HG02938 (cell line): ENCODE results near the gene RAB10.
"Not testable (repeated sequence)": the region's sequence is repeated elsewhere in the genome, so short reads cannot be mapped to it uniquely, and the experiment has no call there.

Experiments
- ATAC-seq: cut with Tn5 transposase; IDR thresholded peaks from one replicate; pipeline ENCODE4 v1.9.1; 2021; ENCODE audit warnings: mild to moderate bottlenecking, moderate library complexity; ENCODE audit not compliant: unreplicated experiment

Gene RAB10

GRCh38 chr2:26054598-26055348 lies 20.9 kb downstream of the RAB10 start:
- ATAC-seq: no peak

GRCh38 chr2:26058390-26058789 lies 24.5 kb downstream of the RAB10 start:
- ATAC-seq: no peak

GRCh38 chr2:26059542-26059941 lies 25.7 kb downstream of the RAB10 start:
- ATAC-seq: no peak

- no peak for ATAC-seq
Measured at GRCh38 chr2:26061539-26061938, 27.7 kb downstream of the RAB10 start.

GRCh38 chr2:26064846-26065245 lies 31.0 kb downstream of the RAB10 start:
- no peak for ATAC-seq

GRCh38 chr2:26067186-26067974 lies 33.5 kb downstream of the RAB10 start:
- no peak for ATAC-seq

GRCh38 chr2:26067980-26068507 lies 34.2 kb downstream of the RAB10 start:
- ATAC-seq: no peak

- ATAC-seq: peak; percentile 90
Measured at GRCh38 chr2:26068602-26069298, 34.9 kb downstream of the RAB10 start.

GRCh38 chr2:26070730-26071129 lies 36.8 kb downstream of the RAB10 start:
- ATAC-seq: no peak

- no peak for ATAC-seq
Measured at GRCh38 chr2:26072925-26073768, 39.3 kb downstream of the RAB10 start.

GRCh38 chr2:26073830-26074229 lies 39.9 kb downstream of the RAB10 start:
- no peak for ATAC-seq

- no peak for ATAC-seq
Measured at GRCh38 chr2:26074676-26075075, 40.8 kb downstream of the RAB10 start.

- ATAC-seq: no peak
Measured at GRCh38 chr2:26075173-26075572, 41.3 kb downstream of the RAB10 start.

- ATAC-seq: no peak
Measured at GRCh38 chr2:26076001-26076587, 42.2 kb downstream of the RAB10 start.

GRCh38 chr2:26077291-26077690 lies 43.4 kb downstream of the RAB10 start:
- no peak for ATAC-seq

GRCh38 chr2:26078939-26079338 lies 45.1 kb downstream of the RAB10 start:
- ATAC-seq: no peak

- no peak for ATAC-seq
Measured at GRCh38 chr2:26080356-26080755, 46.5 kb downstream of the RAB10 start.

GRCh38 chr2:26080925-26081324 lies 47.0 kb downstream of the RAB10 start:
- ATAC-seq: not testable (repeated sequence)

GRCh38 chr2:26081556-26081955 lies 47.7 kb downstream of the RAB10 start:
- ATAC-seq: no peak

- no peak for ATAC-seq
Measured at GRCh38 chr2:26086155-26086637, 52.3 kb downstream of the RAB10 start.
